GM21367 (cell line): ENCODE measurements around the gene B4GALT4.

Source experiments
- ATAC-seq: cut with Tn5 transposase; IDR thresholded peaks from one replicate; pipeline ENCODE4 v1.9.1; 2021; ENCODE audit not compliant: unreplicated experiment

The B4GALT4 gene

DNA sequence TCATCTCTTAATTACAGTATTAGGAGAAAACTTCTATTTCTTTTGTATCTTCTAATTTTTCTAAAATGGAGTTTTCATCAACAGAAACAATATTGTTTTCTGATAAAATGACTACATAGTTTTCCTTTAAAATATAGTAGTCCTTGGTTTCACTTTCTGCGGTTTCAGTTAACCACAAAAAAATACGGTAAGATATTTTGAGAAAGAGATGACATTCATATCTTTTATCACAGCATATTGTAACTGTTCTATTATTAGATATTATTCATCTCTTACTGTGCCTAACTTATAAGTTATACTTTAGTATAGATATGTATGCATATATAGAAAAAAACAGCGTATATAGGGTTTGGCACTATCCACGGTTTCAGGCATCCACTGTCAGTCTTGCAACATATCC, 2.3 kb downstream of the B4GALT4 start:
- no peak for ATAC-seq

DNA sequence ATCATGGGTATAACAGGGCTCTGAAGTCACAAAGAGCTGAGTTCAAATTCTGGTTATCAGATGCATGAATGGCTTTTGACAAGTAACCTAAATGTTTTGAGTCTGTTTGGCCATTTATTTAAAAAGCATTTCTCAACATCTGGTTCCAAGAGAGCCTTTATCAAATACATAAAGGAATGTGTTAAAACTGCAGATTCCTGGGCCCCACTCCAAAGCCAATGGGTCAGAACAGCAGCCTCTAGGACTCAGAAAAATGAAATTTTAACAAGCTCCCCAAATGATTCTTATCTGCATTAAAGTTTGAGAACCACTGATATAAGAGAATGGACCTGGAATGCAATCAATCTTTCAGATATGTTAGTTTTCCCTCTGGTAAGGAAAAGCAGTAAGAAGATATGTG, 3.4 kb downstream of the B4GALT4 start:
- no peak for ATAC-seq

DNA sequence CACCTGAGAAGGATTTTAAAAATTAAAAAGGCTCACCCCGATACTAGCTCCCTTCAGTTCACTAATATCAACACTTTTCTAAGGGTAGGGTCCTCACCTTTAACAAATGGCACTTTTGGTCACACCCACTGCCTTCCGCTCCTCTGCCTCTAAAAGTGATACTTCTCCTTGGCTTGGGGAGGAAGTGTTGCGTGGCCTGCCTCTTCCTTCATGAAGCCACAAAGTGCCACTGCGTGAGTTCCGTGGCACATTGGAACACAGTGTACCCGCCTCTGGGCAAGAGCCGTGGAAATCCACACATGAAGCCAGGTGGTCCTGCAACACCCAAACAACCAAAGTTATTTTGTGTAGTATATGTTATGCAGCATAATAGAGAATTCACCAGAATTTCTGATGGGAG, 3.9 kb downstream of the B4GALT4 start:
- ATAC-seq: no peak

DNA sequence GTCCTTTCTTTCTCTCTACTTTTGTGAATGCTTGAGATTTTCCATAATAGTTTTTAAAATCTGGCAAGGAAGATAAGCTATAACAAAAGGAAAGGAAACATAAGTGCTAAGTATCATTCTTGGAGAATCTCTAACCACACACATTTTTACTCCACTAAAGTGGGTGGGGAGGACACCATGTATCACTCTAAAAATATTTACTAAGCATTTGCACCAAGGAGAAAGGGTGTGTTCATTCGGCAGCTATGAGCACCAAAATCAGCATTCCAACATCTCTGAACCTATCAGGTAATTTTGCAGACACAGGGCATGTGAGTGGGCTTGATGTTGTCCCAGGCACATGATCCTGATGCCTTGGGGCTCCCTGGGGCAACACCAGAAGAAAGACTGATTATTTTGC, 5.5 kb downstream of the B4GALT4 start:
- no peak for ATAC-seq

DNA sequence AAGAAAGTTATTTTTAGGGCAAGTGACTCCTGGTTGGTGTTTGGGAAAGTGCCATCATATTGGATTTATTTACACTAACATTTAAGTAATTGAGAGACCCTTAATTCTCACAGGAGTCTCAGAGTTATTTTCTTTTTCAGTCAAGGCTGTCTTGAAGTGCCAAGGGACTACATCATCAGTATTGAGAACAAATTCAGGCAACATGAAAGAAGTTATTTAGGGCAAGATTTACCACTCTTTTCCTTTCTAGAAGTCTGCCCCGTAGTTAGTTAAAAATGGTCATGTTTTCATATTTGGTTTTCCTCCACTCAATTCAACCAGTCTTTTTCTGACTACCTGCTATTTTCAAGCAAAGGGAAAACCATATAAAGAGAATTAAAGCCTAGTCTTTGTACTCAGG, 6.1 kb downstream of the B4GALT4 start:
- ATAC-seq: no peak

DNA sequence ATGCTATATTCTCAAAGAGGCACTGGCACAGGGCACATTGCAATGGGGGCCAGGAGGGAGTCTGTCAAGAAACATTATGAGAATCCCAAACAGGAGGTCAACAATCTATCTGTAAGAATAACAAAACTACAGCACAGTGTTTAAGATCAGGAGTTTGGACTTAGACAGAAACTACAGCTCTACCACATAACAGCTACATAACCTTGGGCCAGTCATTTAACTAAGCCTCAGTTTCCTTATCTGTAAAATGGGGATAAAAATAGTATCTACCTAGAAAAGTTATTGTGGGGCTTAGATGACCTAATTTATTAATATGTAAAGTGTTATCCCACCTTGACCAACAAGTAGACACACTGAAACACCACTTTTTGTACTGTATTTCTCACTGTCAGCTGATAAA, 9.9 kb downstream of the B4GALT4 start:
- no peak for ATAC-seq

DNA sequence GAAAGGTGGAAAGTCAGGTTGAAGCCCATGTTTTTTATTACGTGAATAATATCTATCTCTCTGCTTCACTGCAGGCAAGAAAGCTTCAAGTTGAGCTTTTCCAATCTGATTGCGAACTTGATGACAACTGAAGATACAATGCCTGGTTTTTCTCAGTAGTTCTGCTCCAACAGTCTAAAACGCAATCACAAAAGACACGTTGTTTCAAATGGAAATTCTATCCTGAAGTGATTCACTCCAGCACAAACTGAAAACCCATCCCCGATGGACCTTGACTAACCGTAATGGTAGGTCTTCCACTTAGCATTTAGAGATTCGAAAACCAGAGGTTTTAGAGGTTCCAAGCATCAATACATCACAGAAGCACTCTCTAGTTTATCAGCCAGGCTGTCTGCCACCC, 10.6 kb downstream of the B4GALT4 start:
- no peak for ATAC-seq

DNA sequence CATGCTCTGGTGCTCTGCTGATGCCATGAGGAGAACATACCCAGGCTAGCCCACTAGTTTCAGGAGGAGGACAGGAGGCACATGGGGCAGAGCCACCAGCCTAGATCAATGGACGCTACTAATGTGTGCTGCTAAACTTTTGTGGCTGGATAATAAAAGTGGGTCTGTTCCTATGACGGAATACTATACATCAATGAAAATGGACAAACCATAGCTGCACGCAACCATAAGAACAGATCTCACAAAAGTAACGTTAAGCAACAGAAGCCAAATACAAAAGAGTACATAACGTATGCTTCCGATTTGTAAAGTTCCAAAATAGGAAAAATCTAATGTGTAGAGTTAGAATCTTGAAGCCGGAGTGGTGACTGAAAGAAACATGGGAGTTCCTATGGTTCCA, 11.5 kb downstream of the B4GALT4 start:
- no peak for ATAC-seq

DNA sequence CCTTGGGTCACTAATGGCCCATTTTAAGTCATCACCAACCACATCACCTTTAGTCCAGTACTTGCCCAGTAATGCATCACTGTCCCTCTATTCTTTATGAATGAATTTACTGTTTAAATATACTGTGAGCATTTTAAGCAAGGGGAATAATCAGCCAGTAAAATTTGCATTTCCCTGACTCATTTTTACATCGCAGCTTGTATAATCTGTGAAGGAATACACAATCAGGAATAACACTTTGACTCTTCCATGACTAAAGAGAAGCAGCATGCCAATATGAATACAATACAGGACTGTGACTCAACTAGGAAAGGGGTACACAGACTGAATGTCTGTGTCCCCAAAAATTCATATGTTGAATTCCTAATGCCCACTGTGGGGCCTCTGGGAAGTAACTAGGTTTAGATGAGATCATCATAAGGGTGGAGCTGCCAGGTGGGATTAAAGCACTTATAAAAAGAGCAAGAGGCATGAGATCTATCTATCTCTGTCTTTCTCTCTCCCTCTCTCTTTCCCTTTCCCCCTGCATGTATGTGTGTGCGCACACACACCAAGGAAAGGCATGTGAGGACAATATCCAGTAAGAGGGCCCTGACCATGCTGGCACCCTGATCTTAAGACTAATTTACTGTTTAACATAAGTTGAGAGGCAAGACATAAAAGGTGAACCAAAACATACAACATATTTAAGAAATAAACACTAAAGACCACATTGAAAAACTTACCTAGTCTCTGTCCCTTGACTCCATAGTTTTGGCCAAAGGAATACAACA, 12.1 kb downstream of the B4GALT4 start:
- ATAC-seq: no peak

DNA sequence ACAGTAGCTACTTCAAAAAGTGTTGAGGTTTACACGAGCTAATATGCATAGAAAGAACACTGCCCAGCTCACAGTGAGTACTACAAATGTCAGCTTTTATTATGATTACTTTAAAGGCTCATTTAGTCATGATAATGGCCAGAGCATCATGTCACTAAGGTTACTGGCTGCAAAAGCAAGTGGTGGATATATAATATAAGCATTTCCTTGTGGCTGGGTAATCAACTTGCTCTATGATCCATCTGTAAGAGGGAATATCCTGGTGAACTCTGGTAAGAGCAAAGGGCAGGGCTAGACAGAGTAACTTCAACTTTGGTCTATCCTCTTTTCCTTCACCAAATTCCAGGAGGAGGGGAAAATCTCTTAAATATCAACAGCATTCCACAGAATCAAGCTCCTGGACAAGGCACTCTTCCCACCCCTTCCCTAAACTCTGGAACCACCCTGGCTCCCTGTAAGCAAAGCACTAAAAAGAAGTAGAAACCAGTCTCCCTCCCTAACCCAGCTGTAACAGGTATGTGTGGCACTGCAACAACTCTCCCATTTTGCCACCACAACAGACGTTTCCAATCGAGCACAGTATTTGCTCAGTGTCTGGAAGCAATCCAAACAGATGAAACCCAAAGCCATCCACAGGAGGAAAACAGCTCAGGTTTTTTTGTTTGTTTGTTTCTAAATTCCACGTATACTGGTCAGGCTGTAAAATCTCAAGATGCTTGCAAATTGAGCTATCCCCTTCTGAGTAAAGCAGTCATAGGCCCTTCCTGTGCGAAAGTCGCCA, 13.4 kb downstream of the B4GALT4 start:
- no peak for ATAC-seq

DNA sequence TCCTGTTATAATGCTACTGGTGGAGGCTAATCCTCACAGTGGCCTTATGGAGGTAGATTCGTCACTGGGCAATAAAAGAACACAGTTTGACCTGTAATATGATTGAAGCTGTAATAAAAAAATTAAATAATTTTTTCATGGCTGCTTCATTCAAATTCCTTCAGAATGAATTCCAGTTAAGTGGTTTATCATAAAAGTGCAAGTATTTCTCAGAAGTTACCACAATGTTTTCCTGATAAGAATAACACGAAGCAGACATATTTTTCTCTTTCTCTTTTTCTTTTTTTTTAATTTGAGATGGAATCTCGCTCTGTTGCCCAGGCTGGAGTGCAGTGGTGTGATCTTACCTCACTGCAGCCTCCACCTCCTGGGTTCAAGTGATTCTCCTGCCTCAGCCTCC, 15.6 kb downstream of the B4GALT4 start:
- ATAC-seq: no peak

DNA sequence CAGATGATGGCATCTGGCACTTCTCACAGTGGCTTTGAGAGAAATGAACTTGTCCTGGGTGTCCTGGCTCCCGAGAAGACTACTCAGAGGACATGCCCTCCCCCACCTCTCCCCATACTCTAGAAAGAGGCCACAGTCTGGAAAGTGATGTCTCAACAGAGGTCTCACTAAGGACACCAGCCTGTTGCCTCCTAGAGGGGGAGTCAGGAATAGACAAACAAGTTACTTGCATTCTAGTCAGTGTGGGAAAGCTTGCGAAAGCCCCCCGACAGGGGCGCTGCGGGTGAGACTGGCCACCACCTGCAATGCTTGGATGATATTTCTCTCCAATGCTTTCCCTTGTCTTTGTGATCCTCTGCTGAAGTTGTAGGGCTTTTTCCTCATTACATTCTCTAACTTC, 17.2 kb downstream of the B4GALT4 start:
- no peak for ATAC-seq

DNA sequence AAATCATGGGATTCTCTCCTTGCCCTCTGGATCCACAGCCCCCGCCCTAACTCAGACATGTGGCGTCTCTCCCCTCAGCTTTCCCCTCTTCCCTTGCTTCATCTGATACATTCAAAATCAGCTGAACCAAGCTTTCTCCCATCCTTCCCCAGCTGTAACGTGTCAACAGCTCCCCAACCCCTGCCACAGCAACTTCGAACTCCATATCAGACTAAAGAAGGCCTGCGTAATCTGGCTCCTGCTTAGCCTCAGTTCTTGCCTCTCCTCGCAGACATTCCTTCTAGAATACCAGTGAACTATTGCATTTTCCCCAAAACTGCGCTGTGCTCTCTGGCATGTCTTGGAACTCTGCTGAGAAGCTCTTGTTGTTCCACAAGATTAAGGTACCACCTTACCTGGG, 18.3 kb downstream of the B4GALT4 start:
- ATAC-seq: no peak

DNA sequence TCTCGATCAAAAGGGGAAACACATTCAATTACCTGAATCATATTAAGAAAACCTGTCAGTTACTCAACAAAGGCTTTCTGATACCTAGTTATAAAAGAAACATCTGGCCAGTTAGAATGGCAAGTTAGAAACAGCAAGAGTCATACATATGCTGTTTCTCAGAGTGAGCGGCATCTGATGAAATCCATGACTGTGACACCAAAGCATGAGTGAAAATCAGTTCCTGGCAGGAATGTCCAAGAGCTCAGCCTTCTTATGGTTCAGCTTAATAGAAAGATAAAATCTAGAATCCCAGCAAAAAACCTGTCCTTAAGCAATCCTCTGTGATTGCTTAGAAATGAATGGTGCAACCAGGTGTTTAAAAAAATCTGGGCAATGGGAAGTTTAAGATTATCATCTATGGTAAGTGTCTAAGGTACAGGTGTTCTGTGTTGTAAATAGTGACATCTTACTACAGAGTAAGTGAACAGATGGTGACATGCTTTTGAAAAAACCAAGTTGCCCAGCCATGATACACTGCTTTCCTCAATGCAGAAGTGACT, 18.8 kb downstream of the B4GALT4 start:
- ATAC-seq: no peak

DNA sequence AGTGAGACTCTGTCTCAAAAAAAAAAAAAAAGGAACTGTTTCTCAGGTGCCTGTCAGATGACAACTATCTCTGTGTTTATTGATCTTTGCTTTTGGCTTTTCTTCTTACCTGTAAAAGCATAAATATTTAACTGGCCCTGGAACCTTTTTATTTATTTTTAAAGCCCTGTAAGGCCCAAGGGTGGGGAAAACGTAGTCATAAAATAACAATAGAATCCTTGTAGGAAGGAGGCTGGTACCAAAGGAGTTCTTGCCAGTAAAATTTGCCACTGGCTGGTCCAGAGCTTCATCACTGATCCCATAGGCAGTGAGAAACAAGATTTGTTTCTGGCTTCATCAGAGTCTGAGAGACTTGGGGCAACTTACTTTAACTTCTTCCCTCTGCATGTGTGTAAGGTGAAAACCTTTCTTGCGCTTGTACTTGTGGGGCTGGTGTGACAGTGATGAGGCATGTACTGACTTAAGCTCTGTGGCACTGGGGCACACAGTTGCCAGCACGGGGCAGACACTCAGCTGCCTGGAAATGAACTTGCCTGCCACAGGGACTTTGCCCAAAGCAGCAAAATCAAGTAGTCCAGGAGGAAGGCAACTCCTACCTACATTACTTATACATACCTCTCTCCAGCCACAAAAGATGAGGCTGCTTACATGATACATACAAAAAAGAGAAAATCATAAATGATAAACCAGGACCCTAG, 19.6 kb downstream of the B4GALT4 start:
- no peak for ATAC-seq

DNA sequence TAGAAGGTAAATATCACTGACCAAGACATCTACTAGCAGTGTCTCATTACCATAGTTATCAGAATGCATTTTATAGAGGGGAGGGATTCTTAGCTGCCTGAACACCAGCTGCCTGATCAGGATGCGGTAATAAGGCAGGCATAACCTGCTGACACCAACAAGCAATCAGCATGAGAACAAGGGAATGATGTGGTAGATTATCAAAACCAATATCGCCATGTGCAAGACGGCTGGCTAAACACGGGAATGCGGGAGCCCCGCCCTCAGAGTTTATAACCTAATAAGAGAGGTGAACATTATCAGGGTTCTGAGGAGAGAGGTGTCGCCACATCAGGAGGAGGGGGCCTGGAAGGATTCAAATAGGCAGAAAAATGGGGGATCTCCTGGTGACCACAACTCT, 20.5 kb downstream of the B4GALT4 start:
- ATAC-seq: no peak

DNA sequence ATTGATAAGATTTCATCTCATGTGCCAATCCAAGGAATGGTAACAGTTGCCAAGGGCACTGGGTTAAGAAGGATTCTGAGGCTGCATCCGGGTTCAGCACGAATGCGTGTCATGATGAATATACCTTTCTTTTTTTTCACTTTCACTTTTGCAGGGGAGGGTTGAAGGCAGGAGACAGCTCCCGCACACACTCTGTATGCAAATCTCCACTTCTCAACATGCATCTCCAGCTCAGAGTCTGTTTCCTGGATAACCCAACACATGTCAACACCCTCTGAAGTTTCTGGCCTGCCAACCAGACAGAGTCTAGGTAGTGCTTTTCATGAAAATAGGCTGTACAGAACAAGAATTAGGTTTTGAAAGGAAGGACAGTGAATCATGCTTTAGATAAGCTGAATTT, 21.6 kb downstream of the B4GALT4 start:
- peak; percentile 99 for ATAC-seq

DNA sequence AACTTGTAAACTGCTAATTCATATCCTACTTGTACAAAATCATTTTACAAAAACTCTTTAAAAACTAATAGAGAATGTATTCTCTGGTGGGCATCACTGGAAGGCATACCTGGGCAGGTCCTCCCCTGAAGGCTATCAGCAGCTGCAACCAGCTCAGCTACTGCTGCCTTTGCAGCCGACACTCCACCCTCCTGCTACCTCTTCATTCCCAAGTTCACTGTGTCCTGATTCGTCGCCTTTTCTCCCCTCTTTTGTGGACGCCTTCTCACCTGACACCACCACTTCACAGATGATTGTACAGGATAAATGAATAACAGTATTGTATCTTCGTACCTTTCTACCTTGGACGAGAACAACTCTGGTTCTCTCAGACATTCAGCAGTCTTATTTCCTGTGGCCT, 28.9 kb downstream of the B4GALT4 start:
- no peak for ATAC-seq

DNA sequence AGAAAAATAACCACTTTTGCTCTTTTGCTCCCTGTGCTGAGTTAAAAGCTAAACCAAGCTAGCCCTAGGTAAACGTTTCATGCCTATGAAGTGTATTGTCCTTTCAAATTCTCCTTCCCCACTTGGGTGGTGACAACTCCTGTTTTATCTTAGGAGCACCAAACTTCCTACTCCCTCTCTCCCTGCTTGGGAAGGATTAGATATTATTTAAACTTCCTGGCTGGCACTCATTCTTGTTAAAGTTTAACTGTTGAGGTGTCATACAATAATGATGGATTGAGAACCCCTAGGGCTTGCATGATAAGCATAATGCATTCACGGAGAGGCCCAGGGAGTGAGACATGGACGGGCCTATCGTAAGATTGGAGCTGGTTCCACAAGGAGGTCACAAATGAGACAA, 29.5 kb downstream of the B4GALT4 start:
- ATAC-seq: no peak

DNA sequence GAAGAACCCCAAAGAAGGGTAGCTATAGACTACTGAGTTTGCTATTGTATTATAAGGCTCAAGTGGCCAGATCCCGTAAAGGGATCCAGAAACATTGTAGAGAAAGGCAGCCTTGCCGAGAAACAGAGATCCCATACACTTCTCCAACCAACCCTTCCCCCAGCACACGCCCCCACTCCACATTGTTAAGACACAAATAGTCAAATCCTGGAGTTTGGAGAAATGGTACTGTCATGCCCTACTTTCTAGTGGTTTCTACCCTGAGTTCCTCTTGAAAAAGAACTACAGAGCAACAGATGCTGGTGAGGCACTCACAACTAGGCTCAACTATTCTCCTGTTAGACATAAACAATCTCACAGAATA, 33.2 kb downstream of the B4GALT4 start:
- no peak for ATAC-seq

DNA sequence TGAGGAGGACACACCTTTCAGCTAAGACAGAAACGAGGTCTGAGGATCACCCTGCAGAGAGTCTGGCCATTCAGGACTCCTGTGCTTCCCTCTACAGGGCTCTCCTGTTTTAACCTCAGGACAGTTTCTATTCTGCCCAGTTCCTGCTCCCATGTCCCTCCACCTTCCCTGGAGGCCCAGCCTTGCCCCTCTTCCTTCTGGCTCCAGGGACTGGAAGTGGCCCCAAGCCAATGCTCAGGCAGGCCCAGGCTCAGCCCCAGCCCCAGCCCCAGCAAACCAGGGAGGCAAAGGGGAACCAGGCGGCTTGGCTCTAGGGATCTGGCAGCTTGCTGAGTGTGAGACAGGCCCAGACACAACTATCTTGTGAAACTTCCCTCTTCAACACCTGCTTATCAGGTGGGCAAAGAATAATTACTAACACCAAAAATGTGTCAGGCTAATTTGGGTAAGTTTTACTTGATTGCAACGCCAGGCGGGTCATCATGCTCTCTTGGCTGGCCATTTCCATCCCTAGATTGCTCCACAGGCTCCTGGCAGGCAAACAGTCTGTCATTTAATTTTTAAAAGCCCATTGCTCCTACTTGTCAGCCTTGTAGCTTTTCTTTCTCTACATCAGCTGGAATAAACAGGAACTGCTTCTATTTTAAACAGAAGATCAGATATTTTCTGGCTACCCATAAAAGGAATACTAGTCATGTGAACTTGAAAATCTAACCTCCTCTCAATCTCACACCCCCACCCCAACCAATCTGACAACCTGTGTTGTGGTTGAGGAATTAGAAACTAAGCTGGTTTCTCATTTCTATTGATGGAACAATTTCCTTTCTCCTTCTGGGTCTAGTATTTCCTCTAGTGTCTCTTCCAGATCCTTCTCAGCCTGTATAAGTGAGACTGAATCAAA, 33.8 kb downstream of the B4GALT4 start:
- ATAC-seq: no peak
